Esophagus muscularis mucosa (tissue), 3 donors: ENCODE results near the gene FLNC.

Experiments used
- CTCF ChIP-seq, 3 experiments: fragments of 200-600 bp in 2 of 3; fragments of 450-650 bp in 1 of 3; sonication (generic) in 2 of 3; IDR thresholded peaks; one replicate each; pipeline ENCODE4 v1.5.1; 2017 to 2019; ENCODE audit warnings: antibody characterized with exemption in 3 of 3, mild to moderate bottlenecking in 2 of 3, moderate library complexity in 1 of 3
- POLR2A ChIP-seq: fragments of 450-650 bp; IDR thresholded peaks from one replicate; pipeline ENCODE4 v1.6.1; 2017; ENCODE audit warnings: antibody characterized with exemption, moderate library complexity, mild to moderate bottlenecking, low read depth

- TF ChIP-seq CTCF (IDR thresholded peaks at IDR 0.05) (no peak), POLR2A (no peak)
Observed at GRCh38 chr7:128899392-128899791, 69.2 kb downstream of the FLNC start.
